Kidney (tissue), 14 donors: ENCODE results near the gene SORBS1. TPM values are rescaled to one million over a fixed set of nuclear protein-coding genes. Genes with fewer than 3 reads are reported as not detected.

ENCODE experiments used
- DNase-seq, 5 donors: peaks; one replicate each; pipeline ENCODE4 v3.0.0-alpha.2; 2013 to 2020
- FAIRE-seq: peaks from 2 replicates; lab custom pipeline; 2012; peaks lifted over from hg19 to GRCh38; lab: Jason Lieb, UNC
- H3K27ac ChIP-seq, 2 donors: one replicate each; pipeline ENCODE4 v1.7.0; 2013; ENCODE audit warnings: low read depth in 2 of 2, low read length in 2 of 2, inconsistent platforms in 1 of 2
- H3K27me3 ChIP-seq: one replicate; pipeline ENCODE4 v1.7.1; 2013; ENCODE audit warnings: low read length, inconsistent platforms; ENCODE audit not compliant: control insufficient read depth, insufficient read depth
- H3K36me3 ChIP-seq, 3 donors: one replicate each; pipeline versions ENCODE4 v1.7.0 to v1.7.1; 2013; ENCODE audit warnings: low read length in 3 of 3, control low read depth in 1 of 3, inconsistent platforms in 1 of 3; ENCODE audit not compliant: insufficient read depth in 3 of 3, control insufficient read depth in 2 of 3
- H3K4me1 ChIP-seq, 3 donors: one replicate each; pipeline versions ENCODE4 v1.7.0 to v1.7.1; 2013; ENCODE audit warnings: low read length in 3 of 3, inconsistent platforms in 1 of 3, low read depth in 1 of 3; ENCODE audit not compliant: control insufficient read depth in 2 of 3, insufficient read depth in 2 of 3
- H3K4me3 ChIP-seq, 3 donors: one replicate each; pipeline versions ENCODE4 v1.7.0 to v1.8.1; 2013; ENCODE audit warnings: low read length in 3 of 3, control low read depth in 1 of 3, inconsistent platforms in 1 of 3
- H3K9ac ChIP-seq, 3 donors: one replicate each; pipeline versions ENCODE4 v1.7.0 to v1.7.1; 2013; ENCODE audit warnings: low read length in 3 of 3, control low read depth in 1 of 3, inconsistent platforms in 1 of 3
- H3K9me3 ChIP-seq, 3 donors: one replicate each; pipeline versions ENCODE4 v1.7.0 to v1.7.1; 2013; ENCODE audit warnings: low read length in 3 of 3, control low read depth in 1 of 3, inconsistent platforms in 1 of 3; ENCODE audit not compliant: control insufficient read depth in 2 of 3, insufficient read depth in 1 of 3
- intact Hi-C: fragments of 100-400 bp; cut with DNase I; formaldehyde crosslinking; loops from one replicate; pipeline ENCODE4 v1.11.1; 2022
- polyA plus RNA-seq: library from polyadenylated mRNA; stranded (reverse); fragments of 350-450 nt; fragmentation: Illumina TruSeq; extraction: RNeasy Lipid Tissue Mini Kit (QIAGEN cat#74804); gene quantifications from one replicate; pipeline ENCODE4 v1.2.3, GENCODE V29; 2014; ENCODE audit warnings: low read depth, low replicate concordance; ENCODE audit not compliant: insufficient read depth
- total RNA-seq: library from RNA; stranded (reverse); fragmentation: NEBNext Ultra II Directional; extraction: Animal tissue kit (Norgen Biotek cat#: 25700); gene quantifications from one replicate; pipeline ENCODE4 v1.2.1, GENCODE V29; 2021
- TF ChIP-seq, protein P1 (sequence below): IDR thresholded peaks from 3 replicates; pipeline ENCODE4 v1.5.1; 2012; ENCODE audit warnings: mild to moderate bottlenecking, moderate library complexity, borderline replicate concordance; ENCODE audit not compliant: insufficient read depth; ENCODE audit errors: extremely low read depth
- donor health status: control.
- donor health status: control.
- donor health status: control.
- donor health status: control.
- donor health status: control.
- donor health status: DM: yes; HTN: yes; CAD: no.
- donor health status: Normal renal cell carcinoma (clear cell type).

The SORBS1 gene
- total and polyA plus RNA-seq, 2 donors from 2014 or later, result 12.2 to 91.7 TPM

DNA sequence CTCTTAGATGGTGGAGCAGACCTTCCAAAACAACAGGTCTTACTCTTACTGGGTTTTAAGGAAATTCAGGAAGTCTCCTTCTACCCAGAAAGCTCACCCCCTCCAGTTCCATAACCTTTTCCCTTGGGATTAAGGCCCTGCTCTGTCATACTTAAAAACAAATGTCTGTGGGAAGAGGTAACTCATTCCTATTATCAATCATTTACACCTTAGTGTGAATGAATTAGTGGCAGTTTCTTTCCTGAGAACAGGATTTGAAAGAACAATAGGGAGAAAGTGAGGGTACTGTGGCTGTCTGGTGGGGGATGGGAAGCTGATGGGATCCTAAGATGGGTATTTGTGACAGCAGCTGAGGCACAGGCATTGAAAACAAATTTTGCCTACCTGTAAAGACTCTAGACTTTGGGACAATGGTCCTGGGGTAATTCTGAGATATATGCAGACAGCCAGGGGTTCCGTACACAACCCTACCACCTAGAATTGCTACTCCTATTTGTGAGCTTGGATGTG is 248.1 kb downstream of the SORBS1 start:
- Histone ChIP-seq H3K4me3 (no peak overlapping the region), H3K27ac (peak overlapping the region; percentile 2 to 18), H3K9me3 (no peaks in the 10 kb centered on the region), H3K4me1 (peaks cover 0 to 6% (median 0%) of the 10 kb centered on the region in 3 donors), H3K9ac (no peak overlapping the region), H3K27me3 (no peaks in the 10 kb centered on the region), H3K36me3 (peaks cover 0 to 3% (median 2%) of the 10 kb centered on the region in 3 donors)
- TF ChIP-seq, protein P1, sequence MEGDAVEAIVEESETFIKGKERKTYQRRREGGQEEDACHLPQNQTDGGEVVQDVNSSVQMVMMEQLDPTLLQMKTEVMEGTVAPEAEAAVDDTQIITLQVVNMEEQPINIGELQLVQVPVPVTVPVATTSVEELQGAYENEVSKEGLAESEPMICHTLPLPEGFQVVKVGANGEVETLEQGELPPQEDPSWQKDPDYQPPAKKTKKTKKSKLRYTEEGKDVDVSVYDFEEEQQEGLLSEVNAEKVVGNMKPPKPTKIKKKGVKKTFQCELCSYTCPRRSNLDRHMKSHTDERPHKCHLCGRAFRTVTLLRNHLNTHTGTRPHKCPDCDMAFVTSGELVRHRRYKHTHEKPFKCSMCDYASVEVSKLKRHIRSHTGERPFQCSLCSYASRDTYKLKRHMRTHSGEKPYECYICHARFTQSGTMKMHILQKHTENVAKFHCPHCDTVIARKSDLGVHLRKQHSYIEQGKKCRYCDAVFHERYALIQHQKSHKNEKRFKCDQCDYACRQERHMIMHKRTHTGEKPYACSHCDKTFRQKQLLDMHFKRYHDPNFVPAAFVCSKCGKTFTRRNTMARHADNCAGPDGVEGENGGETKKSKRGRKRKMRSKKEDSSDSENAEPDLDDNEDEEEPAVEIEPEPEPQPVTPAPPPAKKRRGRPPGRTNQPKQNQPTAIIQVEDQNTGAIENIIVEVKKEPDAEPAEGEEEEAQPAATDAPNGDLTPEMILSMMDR, result no peak
- no peak for DNase-seq
- FAIRE-seq, result no peak
- intact Hi-C loops, result no loop called here

DNA sequence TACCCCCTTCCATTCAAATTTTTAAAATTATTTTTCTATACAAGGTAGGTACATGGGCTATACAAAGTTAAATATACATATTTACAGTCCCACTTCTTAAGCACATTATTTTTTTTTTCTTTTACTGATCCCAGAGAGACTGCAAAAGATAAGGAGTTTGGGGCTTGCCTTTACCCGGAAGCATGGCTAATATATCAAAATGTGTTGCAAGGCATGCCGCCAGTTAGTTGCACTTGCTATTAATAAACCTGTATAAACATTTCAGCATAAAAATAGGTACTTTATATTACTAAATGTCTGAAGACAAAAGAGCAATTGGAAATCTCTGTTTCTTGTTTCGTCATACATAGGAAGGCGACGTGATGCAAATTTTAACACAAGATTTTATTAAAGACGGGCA is 248.9 kb downstream of the SORBS1 start:
- TF ChIP-seq, protein P1, result no peak
- FAIRE-seq (no peak), DNase-seq (no peak)
- Histone ChIP-seq H3K9ac (no peak overlapping the region), H3K27me3 (no peaks in the 10 kb centered on the region), H3K36me3 (peaks cover 0 to 3% (median 2%) of the 10 kb centered on the region in 3 donors), H3K9me3 (no peaks in the 10 kb centered on the region), H3K27ac (no peak overlapping the region), H3K4me1 (peaks cover 0 to 6% (median 0%) of the 10 kb centered on the region in 3 donors), H3K4me3 (no peak overlapping the region)
- intact Hi-C loops, result no loop called here

DNA sequence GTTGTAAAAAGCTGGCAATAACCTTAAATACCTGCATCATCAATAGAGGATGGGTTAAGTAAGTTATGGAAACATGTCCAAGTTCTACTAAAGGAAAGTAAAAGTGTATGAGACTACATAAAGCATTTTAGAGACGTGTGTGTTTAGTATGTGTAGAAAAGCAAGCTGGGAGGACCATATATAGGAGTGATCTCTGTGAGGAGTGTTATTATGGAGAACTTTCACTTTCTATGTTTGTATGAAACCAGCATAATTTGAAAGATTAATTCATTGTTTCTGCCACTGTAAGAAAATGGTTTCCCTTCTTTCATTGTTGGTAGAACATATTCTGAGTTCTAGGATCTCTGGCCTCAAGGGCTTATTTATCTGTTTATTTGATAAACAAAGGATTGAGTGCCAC is 251.2 kb downstream of the SORBS1 start:
- FAIRE-seq (no peak), DNase-seq (no peak)
- intact Hi-C loops, result no loop called here
- Histone ChIP-seq H3K9me3 (no peaks in the 10 kb centered on the region), H3K36me3 (peaks cover 0 to 3% (median 2%) of the 10 kb centered on the region in 3 donors), H3K4me3 (no peak overlapping the region), H3K4me1 (peaks cover 0 to 6% (median 0%) of the 10 kb centered on the region in 3 donors), H3K27ac (no peak overlapping the region), H3K9ac (no peak overlapping the region), H3K27me3 (no peaks in the 10 kb centered on the region)
- TF ChIP-seq, protein P1, result no peak
